ENCODE measurements around the gene TMC1.

TMC1 gene

GRCh38 chr9:72758944-72759343, 237.5 kb downstream of the TMC1 start:
- TF ChIP-seq, protein P1, sequence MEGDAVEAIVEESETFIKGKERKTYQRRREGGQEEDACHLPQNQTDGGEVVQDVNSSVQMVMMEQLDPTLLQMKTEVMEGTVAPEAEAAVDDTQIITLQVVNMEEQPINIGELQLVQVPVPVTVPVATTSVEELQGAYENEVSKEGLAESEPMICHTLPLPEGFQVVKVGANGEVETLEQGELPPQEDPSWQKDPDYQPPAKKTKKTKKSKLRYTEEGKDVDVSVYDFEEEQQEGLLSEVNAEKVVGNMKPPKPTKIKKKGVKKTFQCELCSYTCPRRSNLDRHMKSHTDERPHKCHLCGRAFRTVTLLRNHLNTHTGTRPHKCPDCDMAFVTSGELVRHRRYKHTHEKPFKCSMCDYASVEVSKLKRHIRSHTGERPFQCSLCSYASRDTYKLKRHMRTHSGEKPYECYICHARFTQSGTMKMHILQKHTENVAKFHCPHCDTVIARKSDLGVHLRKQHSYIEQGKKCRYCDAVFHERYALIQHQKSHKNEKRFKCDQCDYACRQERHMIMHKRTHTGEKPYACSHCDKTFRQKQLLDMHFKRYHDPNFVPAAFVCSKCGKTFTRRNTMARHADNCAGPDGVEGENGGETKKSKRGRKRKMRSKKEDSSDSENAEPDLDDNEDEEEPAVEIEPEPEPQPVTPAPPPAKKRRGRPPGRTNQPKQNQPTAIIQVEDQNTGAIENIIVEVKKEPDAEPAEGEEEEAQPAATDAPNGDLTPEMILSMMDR (IDR thresholded peaks at IDR 0.05; ENCODE audit: poor library complexity, severe bottlenecking), result no peak
- H3K27ac ChIP-seq (ENCODE audit: poor library complexity, severe bottlenecking), result no peak overlapping the region
- DNase-seq (ENCODE audit: low spot score) (no peak), ATAC-seq (ENCODE audit: low read depth) (no peak)
- H3K4me1 ChIP-seq (ENCODE audit: insufficient read depth, poor library complexity, severe bottlenecking), result no peaks in the 10 kb centered on the region
- H3K36me3 ChIP-seq (ENCODE audit: low read depth), result no peaks in the 10 kb centered on the region
- H3K4me3 ChIP-seq (ENCODE audit: severe bottlenecking), result no peak overlapping the region
- no peaks in the 10 kb centered on the region for H3K9me3 ChIP-seq (ENCODE audit: severe bottlenecking)
- peaks cover 3% of the 10 kb centered on the region for H3K27me3 ChIP-seq (ENCODE audit: insufficient read depth, poor library complexity, severe bottlenecking)

GRCh38 chr9:72763022-72763421, 241.6 kb downstream of the TMC1 start:
- Histone ChIP-seq H3K4me1 (ENCODE audit: insufficient read depth, poor library complexity, severe bottlenecking) (no peaks in the 10 kb centered on the region), H3K27me3 (ENCODE audit: insufficient read depth, poor library complexity, severe bottlenecking) (peaks cover 3% of the 10 kb centered on the region), H3K4me3 (ENCODE audit: severe bottlenecking) (no peak overlapping the region), H3K9me3 (ENCODE audit: severe bottlenecking) (no peaks in the 10 kb centered on the region), H3K27ac (ENCODE audit: poor library complexity, severe bottlenecking) (no peak overlapping the region), H3K36me3 (ENCODE audit: low read depth) (no peaks in the 10 kb centered on the region)
- TF ChIP-seq, protein P1 (IDR thresholded peaks at IDR 0.05; ENCODE audit: poor library complexity, severe bottlenecking), result no peak
- no peak for DNase-seq (ENCODE audit: low spot score)
- no peak for ATAC-seq (ENCODE audit: low read depth)

DNA sequence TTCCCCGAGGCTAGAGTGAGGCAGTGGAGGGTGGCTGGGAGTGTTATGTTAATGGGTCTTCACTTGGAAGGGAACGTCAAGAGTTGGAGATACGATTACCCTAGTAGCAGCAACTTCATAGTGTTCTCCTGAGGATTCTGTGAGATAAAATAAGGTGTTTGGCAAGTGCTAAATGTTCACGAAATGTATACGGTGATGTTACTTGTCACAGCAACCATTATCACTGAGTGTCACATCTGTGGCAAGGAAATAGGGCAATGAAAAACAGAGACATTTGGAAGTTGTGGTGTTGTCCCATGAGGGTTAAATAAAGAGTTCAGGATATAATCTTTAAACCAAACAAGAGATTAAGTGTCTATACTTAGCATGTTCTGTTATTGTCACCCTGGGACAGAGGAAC, 248.1 kb downstream of the TMC1 start:
- H3K9me3 ChIP-seq (ENCODE audit: severe bottlenecking), result no peaks in the 10 kb centered on the region
- no peaks in the 10 kb centered on the region for H3K27me3 ChIP-seq (ENCODE audit: insufficient read depth, poor library complexity, severe bottlenecking)
- DNase-seq (ENCODE audit: low spot score), result no peak
- no peak overlapping the region for H3K4me3 ChIP-seq (ENCODE audit: severe bottlenecking)
- no peak for ATAC-seq (ENCODE audit: low read depth)
- no peaks in the 10 kb centered on the region for H3K4me1 ChIP-seq (ENCODE audit: insufficient read depth, poor library complexity, severe bottlenecking)
- no peak overlapping the region for H3K27ac ChIP-seq (ENCODE audit: poor library complexity, severe bottlenecking)
- H3K36me3 ChIP-seq (ENCODE audit: low read depth), result no peaks in the 10 kb centered on the region
- TF ChIP-seq, protein P1 (IDR thresholded peaks at IDR 0.05; ENCODE audit: poor library complexity, severe bottlenecking), result no peak

- no peaks in the 10 kb centered on the region for H3K27me3 ChIP-seq (ENCODE audit: insufficient read depth, poor library complexity, severe bottlenecking)
- no peak for DNase-seq (ENCODE audit: low spot score)
- TF ChIP-seq, protein P1 (IDR thresholded peaks at IDR 0.05; ENCODE audit: poor library complexity, severe bottlenecking), result no peak
- no peak for ATAC-seq (ENCODE audit: low read depth)
- H3K36me3 ChIP-seq (ENCODE audit: low read depth), result no peaks in the 10 kb centered on the region
- no peaks in the 10 kb centered on the region for H3K9me3 ChIP-seq (ENCODE audit: severe bottlenecking)
- no peaks in the 10 kb centered on the region for H3K4me1 ChIP-seq (ENCODE audit: insufficient read depth, poor library complexity, severe bottlenecking)
- H3K27ac ChIP-seq (ENCODE audit: poor library complexity, severe bottlenecking), result no peak overlapping the region
- no peak overlapping the region for H3K4me3 ChIP-seq (ENCODE audit: severe bottlenecking)
These were observed 251.3 kb downstream of the TMC1 start for GRCh38 chr9:72772661-72773060.

DNA sequence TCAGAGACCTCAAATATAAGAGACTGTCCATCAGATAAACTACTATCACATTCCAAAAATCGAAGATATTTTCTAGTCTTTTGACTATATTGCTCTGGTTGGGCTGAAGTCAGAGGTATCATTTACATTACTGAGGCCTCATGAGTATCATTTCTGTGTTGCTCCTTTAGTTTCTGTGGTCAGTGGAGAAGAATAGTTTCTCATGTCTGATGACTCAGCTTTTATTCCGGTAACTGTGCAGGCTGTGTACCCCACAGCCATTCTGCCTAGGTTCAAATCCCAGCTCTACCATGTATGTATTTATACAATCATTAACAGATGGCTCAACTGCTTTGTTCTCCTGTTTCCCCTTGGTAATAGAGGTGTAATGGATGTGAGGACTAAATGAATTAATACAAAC, 252.2 kb downstream of the TMC1 start:
- Histone ChIP-seq H3K27me3 (ENCODE audit: insufficient read depth, poor library complexity, severe bottlenecking) (no peaks in the 10 kb centered on the region), H3K4me3 (ENCODE audit: severe bottlenecking) (no peak overlapping the region), H3K36me3 (ENCODE audit: low read depth) (no peaks in the 10 kb centered on the region), H3K4me1 (ENCODE audit: insufficient read depth, poor library complexity, severe bottlenecking) (no peaks in the 10 kb centered on the region), H3K9me3 (ENCODE audit: severe bottlenecking) (no peaks in the 10 kb centered on the region), H3K27ac (ENCODE audit: poor library complexity, severe bottlenecking) (no peak overlapping the region)
- no peak for DNase-seq (ENCODE audit: low spot score)
- TF ChIP-seq, protein P1 (IDR thresholded peaks at IDR 0.05; ENCODE audit: poor library complexity, severe bottlenecking), result no peak
- no peak for ATAC-seq (ENCODE audit: low read depth)
